22Rv1 (cell line): ENCODE measurements around the gene CEBPG.

Source experiments
- CTCF ChIP-seq: fragments of 450-650 bp; IDR thresholded peaks from 2 replicates; pipeline ENCODE4 v1.5.1; 2017; ENCODE audit warnings: mild to moderate bottlenecking
- ZFX ChIP-seq: fragments of 450-650 bp; IDR thresholded peaks from 2 replicates; pipeline ENCODE4 v1.6.1; 2017; ENCODE audit warnings: antibody characterized with exemption, borderline replicate concordance

DNA sequence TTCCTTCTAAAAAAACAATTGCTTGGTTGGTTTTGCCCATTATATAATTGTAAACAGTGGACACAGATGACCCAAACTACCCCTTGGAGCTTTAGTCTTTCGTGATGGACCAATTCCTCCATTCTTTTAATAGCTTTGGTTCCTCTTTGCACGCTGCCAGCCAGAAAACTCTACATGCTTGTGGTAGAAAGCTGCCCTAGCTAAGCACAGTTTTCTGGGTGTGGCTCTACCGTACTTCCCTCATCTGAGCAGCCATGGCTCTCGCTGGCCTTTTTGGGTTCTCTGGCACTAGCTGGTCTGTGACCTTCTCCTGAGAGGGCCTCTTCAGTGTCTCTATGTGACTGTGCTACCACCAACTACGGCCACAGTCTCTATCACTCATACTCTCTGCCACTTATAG lies 41.3 kb upstream of the CEBPG start:
- TF ChIP-seq CTCF = no peak
- no peak for TF ChIP-seq ZFX
